Right lobe of liver (tissue), 4 donors: Measurements from ENCODE around the gene KIAA0319L.

Experiments used
- POLR2A ChIP-seq: fragments of 450-650 bp; IDR thresholded peaks from one replicate; pipeline ENCODE4 v1.6.1; 2017; ENCODE audit warnings: antibody characterized with exemption, mild to moderate bottlenecking
- TF ChIP-seq, protein P1 (sequence below), 4 donors: fragments of 200-600 bp in 3 of 4; fragments of 450-650 bp in 1 of 4; IDR thresholded peaks; one replicate each; pipeline versions ENCODE4 v1.5.1 to v1.8.0; 2016 to 2022; ENCODE audit warnings: antibody characterized with exemption in 4 of 4, mild to moderate bottlenecking in 2 of 4
- donor health status: DM: no; HTN: no; CAD: no.
- donor health status: DM: no; HTN: no; CAD: no.
- donor health status: DM: no; HTN: yes; CAD: no.

DNA sequence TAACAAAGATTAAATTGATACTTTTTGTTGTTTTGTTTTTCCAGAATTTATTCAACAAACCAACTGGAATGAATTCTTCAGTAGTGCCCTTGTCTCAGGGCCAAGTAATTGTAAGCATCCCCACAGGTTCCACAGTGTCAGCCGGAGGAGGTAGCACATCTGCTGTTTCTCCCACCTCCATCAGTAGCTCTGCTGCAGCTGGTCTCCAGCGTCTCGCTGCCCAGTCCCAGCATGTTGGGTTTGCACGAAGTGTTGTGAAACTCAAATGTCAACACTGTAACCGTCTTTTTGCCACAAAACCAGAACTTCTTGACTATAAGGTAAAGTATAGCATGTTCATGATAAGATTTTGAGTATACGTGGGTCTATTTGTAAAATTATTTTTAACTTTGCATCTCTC, 170.2 kb downstream of the KIAA0319L start:
- TF ChIP-seq, protein P1, sequence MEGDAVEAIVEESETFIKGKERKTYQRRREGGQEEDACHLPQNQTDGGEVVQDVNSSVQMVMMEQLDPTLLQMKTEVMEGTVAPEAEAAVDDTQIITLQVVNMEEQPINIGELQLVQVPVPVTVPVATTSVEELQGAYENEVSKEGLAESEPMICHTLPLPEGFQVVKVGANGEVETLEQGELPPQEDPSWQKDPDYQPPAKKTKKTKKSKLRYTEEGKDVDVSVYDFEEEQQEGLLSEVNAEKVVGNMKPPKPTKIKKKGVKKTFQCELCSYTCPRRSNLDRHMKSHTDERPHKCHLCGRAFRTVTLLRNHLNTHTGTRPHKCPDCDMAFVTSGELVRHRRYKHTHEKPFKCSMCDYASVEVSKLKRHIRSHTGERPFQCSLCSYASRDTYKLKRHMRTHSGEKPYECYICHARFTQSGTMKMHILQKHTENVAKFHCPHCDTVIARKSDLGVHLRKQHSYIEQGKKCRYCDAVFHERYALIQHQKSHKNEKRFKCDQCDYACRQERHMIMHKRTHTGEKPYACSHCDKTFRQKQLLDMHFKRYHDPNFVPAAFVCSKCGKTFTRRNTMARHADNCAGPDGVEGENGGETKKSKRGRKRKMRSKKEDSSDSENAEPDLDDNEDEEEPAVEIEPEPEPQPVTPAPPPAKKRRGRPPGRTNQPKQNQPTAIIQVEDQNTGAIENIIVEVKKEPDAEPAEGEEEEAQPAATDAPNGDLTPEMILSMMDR (IDR thresholded peaks at IDR 0.05): no peak
- no peak for TF ChIP-seq POLR2A
